Thyroid gland (tissue), 4 donors: Measurements from ENCODE around the gene FLT1.

ENCODE experiments used
- CTCF ChIP-seq, 6 experiments: fragments of 200-600 bp in 3 of 6; fragments of 450-650 bp in 3 of 6; sonication (generic) in 3 of 6; IDR thresholded peaks; one replicate each; pipeline ENCODE4 v1.5.1; 2016 to 2019; ENCODE audit warnings: antibody characterized with exemption in 6 of 6, mild to moderate bottlenecking in 2 of 6, inconsistent platforms in 1 of 6, moderate library complexity in 1 of 6
- POLR2A ChIP-seq, 2 donors: fragments of 450-650 bp; IDR thresholded peaks; one replicate each; pipeline ENCODE4 v1.6.1; 2017; ENCODE audit warnings: antibody characterized with exemption in 2 of 2, mild to moderate bottlenecking in 2 of 2, moderate library complexity in 1 of 2

- TF ChIP-seq CTCF (IDR thresholded peaks at IDR 0.05) = no peak
- no peak for TF ChIP-seq POLR2A (IDR thresholded peaks at IDR 0.05)
Observed at GRCh38 chr13:28458051-28458450, 36.9 kb downstream of the FLT1 start.
